SK-N-SH (cell line): Measurements from ENCODE around the gene CTAG1B. TPM values are rescaled to one million over a fixed set of nuclear protein-coding genes. Genes with fewer than 3 reads are reported as not detected.

Source experiments
- CTCF ChIA-PET: fragments of 300-600, 350-600 bp; formaldehyde crosslinking; extraction: SDS; loops from one replicate; lab custom pipeline; 2021; lab: Yijun Ruan, JAX
- POLR2A ChIA-PET: fragments of 350-600 bp; sonication (Branson Sonifier 250); formaldehyde crosslinking; extraction: SDS; loops from one replicate; lab custom pipeline; 2020; ENCODE audit warnings: antibody characterized with exemption, inconsistent platforms; lab: Yijun Ruan, JAX
- DNase-seq: peaks from one replicate; pipeline ENCODE4 v3.0.0; 2012
- H2AFZ ChIP-seq: fragments of 200-600 bp; sonication (generic); 2 replicates; pipeline ENCODE4 v1.8.1; 2016; ENCODE audit warnings: antibody characterized with exemption, mild to moderate bottlenecking, low read depth
- H3F3A ChIP-seq: fragments of 200-600 bp; sonication (generic); replicated peaks from 2 replicates; pipeline ENCODE3; 2016; ENCODE audit warnings: antibody characterized with exemption, mild to moderate bottlenecking; ENCODE audit not compliant: insufficient read depth
- H3K27ac ChIP-seq, 2 experiments: fragments of 200-500 bp in 1 of 2; fragments of 200-600 bp in 1 of 2; sonication (Bioruptor generic) in 1 of 2; sonication (generic), shearing (Covaris generic) in 1 of 2; 2 replicates each; pipeline versions ENCODE4 v1.5.1 to v1.6.1; 2014 to 2016; ENCODE audit warnings: low read depth in 2 of 2, inconsistent platforms in 1 of 2, low read length in 1 of 2, mild to moderate bottlenecking in 1 of 2, mixed read lengths in 1 of 2
- H3K27me3 ChIP-seq: fragments of 200-600 bp; sonication (generic), shearing (Covaris generic); 2 replicates; pipeline ENCODE4 v1.6.1; 2016; ENCODE audit warnings: mixed run types; ENCODE audit not compliant: insufficient read depth
- H3K36me3 ChIP-seq, 2 experiments: fragments of 200-500 bp in 1 of 2; fragments of 200-600 bp in 1 of 2; sonication (Bioruptor generic) in 1 of 2; sonication (generic) in 1 of 2; replicated peaks in 1 of 2; 2 replicates each; pipeline versions ENCODE3 to v1.5.1; 2014 to 2016; ENCODE audit warnings: low read length in 1 of 2, mild to moderate bottlenecking in 1 of 2; ENCODE audit not compliant: insufficient read depth in 2 of 2, control insufficient read depth in 1 of 2
- H3K4me1 ChIP-seq, 2 experiments: fragments of 200-500 bp in 1 of 2; fragments of 200-600 bp in 1 of 2; sonication (Bioruptor generic) in 1 of 2; sonication (generic), shearing (Covaris generic) in 1 of 2; 2 replicates each; pipeline versions ENCODE4 v1.5.1 to v1.6.1; 2014 to 2016; ENCODE audit warnings: low read depth in 1 of 2, low read length in 1 of 2, mixed run types in 1 of 2; ENCODE audit not compliant: insufficient read depth in 2 of 2, control insufficient read depth in 1 of 2
- H3K4me2 ChIP-seq: fragments of 200-600 bp; sonication (generic), shearing (Covaris generic); 2 replicates; pipeline ENCODE4 v1.6.1; 2017; ENCODE audit warnings: mixed run types
- H3K4me3 ChIP-seq, 2 experiments: fragments of 200-500 bp in 1 of 2; fragments of 200-600 bp in 1 of 2; sonication (Bioruptor generic) in 1 of 2; sonication (generic), shearing (Covaris generic) in 1 of 2; 2 replicates each; pipeline versions ENCODE4 v1.5.1 to v1.8.1; 2014 to 2016; ENCODE audit warnings: low read depth in 2 of 2, inconsistent platforms in 1 of 2, low read length in 1 of 2, mild to moderate bottlenecking in 1 of 2, mixed read lengths in 1 of 2, moderate library complexity in 1 of 2
- H3K79me2 ChIP-seq: fragments of 200-600 bp; sonication (generic); 2 replicates; pipeline ENCODE4 v1.8.1; 2017; ENCODE audit warnings: mild to moderate bottlenecking; ENCODE audit not compliant: insufficient read depth
- H3K9ac ChIP-seq: fragments of 200-600 bp; sonication (generic); 2 replicates; pipeline ENCODE4 v1.6.1; 2017; ENCODE audit warnings: mixed run types
- H3K9me2 ChIP-seq: fragments of 200-600 bp; sonication (generic); 2 replicates; pipeline ENCODE4 v1.6.1; 2017; ENCODE audit warnings: mixed run types
- H3K9me3 ChIP-seq: fragments of 200-600 bp; sonication (generic); 2 replicates; pipeline ENCODE4 v1.6.1; 2017; ENCODE audit warnings: mixed run types, mild to moderate bottlenecking, moderate library complexity
- H4K20me1 ChIP-seq: fragments of 200-600 bp; sonication (generic); 2 replicates; pipeline ENCODE4 v1.6.1; 2017; ENCODE audit warnings: mild to moderate bottlenecking, mixed run types; ENCODE audit not compliant: insufficient read depth
- EP300 ChIP-seq, 2 experiments: IDR thresholded peaks; 2 replicates each; pipeline versions ENCODE4 v1.4.0 to v1.6.1; 2012; ENCODE audit warnings: borderline replicate concordance in 1 of 2, low read depth in 1 of 2, low read length in 1 of 2
- FOXJ3 ChIP-seq: sonication (generic); formaldehyde crosslinking; IDR thresholded peaks from 2 replicates; pipeline ENCODE4 v1.5.1; 2020; ENCODE audit warnings: mild to moderate bottlenecking, missing genetic modification reagents
- FOXM1 ChIP-seq: IDR thresholded peaks from 2 replicates; pipeline ENCODE4 v1.4.0; 2012; ENCODE audit warnings: low read depth, mild to moderate bottlenecking
- GABPA ChIP-seq: IDR thresholded peaks from 2 replicates; pipeline ENCODE4 v1.4.0; 2012; ENCODE audit warnings: low read depth, mild to moderate bottlenecking
- IRF3 ChIP-seq: fragments of 150-350 bp; IDR thresholded peaks from 2 replicates; pipeline ENCODE4 v1.6.1; 2016; ENCODE audit warnings: mild to moderate bottlenecking, low read depth, low read length
- MAX ChIP-seq: IDR thresholded peaks from 2 replicates; pipeline ENCODE4 v1.4.0; 2012; ENCODE audit warnings: low read depth
- PBX3 ChIP-seq: IDR thresholded peaks from 2 replicates; pipeline ENCODE4; 2012
- RCOR1 ChIP-seq: fragments of 150-350 bp; IDR thresholded peaks from 2 replicates; pipeline ENCODE4 v1.6.1; 2017; ENCODE audit warnings: antibody characterized with exemption, low read length
- REST ChIP-seq: IDR thresholded peaks from 2 replicates; pipeline ENCODE4 v1.6.1; 2012; ENCODE audit warnings: mild to moderate bottlenecking, low read depth, low read length, moderate library complexity
- RFX5 ChIP-seq: IDR thresholded peaks from 2 replicates; pipeline ENCODE4 v1.6.1; 2012; ENCODE audit warnings: mild to moderate bottlenecking, improper control_type of control experiment, low read length
- TEAD4 ChIP-seq: IDR thresholded peaks from 2 replicates; pipeline ENCODE4 v1.4.0; 2012; ENCODE audit warnings: mild to moderate bottlenecking, borderline replicate concordance; ENCODE audit not compliant: insufficient read depth
- YY1 ChIP-seq: IDR thresholded peaks from 2 replicates; pipeline ENCODE4 v1.4.0; 2012; ENCODE audit warnings: low read depth, mild to moderate bottlenecking
- WGBS: methylation state at CpG from one replicate; pipeline ENCODE4 v1.1.6; 2017; ENCODE audit warnings: low lambda C conversion rate; 5-methylcytosine and 5-hydroxymethylcytosine counted together
- polyA plus RNA-seq, 3 experiments: library from polyadenylated mRNA; depleted of rRNA; stranded (reverse); fragments of >200 nt; gene quantifications; 2 replicates each; pipeline ENCODE4 v1.2.3, GENCODE V29; 2012

The CTAG1B gene
- polyA plus RNA-seq, 1 of the 3 experiments (the other 2 are of a cell fraction), result not detected

- ChIA-PET CTCF (no interaction called here), POLR2A (no interaction called here)
- Histone ChIP-seq H3K36me3 (no peaks in the 10 kb centered on the region), H2AFZ (no peak overlapping the region), H3K4me2 (no peak overlapping the region), H3K9ac (no peak overlapping the region), H3K4me3 (no peak overlapping the region), H3K9me2 (no peaks in the 10 kb centered on the region), H3K27me3 (peaks cover 19% of the 10 kb centered on the region; the same call in 1 of the 2 replicates), H3K79me2 (no peaks in the 10 kb centered on the region), H4K20me1 (no peaks in the 10 kb centered on the region), H3F3A (no peaks in the 10 kb centered on the region), H3K4me1 (no peaks in the 10 kb centered on the region), H3K9me3 (no peaks in the 10 kb centered on the region), H3K27ac (no peak overlapping the region)
- no peak for DNase-seq
- whole genome bisulfite sequencing, result 0% methylated on average over 2 of the region's 2 CpGs
- TF ChIP-seq GABPA (no peak), TEAD4 (no peak), PBX3 (no peak), YY1 (no peak), EP300 (IDR thresholded peaks at IDR 0.05; ENCODE audit: borderline replicate concordance in 1 of 2, low read depth in 1 of 2, low read length in 1 of 2) (no peak), RCOR1 (no peak), FOXJ3 (no peak), MAX (no peak)
Measured at GRCh38 chrX:154595559-154596249, 23.4 kb downstream of the CTAG1B start.

GRCh38 chrX:154594491-154594890, 24.6 kb downstream of the CTAG1B start:
- Histone ChIP-seq H3F3A (no peaks in the 10 kb centered on the region), H2AFZ (no peak overlapping the region), H3K4me2 (no peak overlapping the region), H3K36me3 (no peaks in the 10 kb centered on the region), H3K9me3 (no peaks in the 10 kb centered on the region), H3K9me2 (no peaks in the 10 kb centered on the region), H3K27me3 (peaks cover 19% of the 10 kb centered on the region; the same call in 1 of the 2 replicates), H3K4me1 (no peaks in the 10 kb centered on the region), H3K4me3 (no peak overlapping the region), H3K9ac (no peak overlapping the region), H4K20me1 (no peaks in the 10 kb centered on the region), H3K79me2 (no peaks in the 10 kb centered on the region), H3K27ac (no peak overlapping the region)
- CTCF ChIA-PET, result no interaction called here
- POLR2A ChIA-PET, result no interaction called here
- no peak for DNase-seq
- 10% methylated on average over 3 of the region's 4 CpGs for WGBS
- TF ChIP-seq FOXM1 (no peak), EP300 (IDR thresholded peaks at IDR 0.05; ENCODE audit: borderline replicate concordance in 1 of 2, low read depth in 1 of 2, low read length in 1 of 2) (no peak), IRF3 (no peak), REST (no peak), GABPA (no peak), RFX5 (no peak)
